Activated CD4-positive, alpha-beta memory T cell treated with anti-CD3 and anti-CD28 coated beads, Interleukin-2, amount 10 ng/mL, durations not matched to agents 7 days and 5 days (primary cell): ENCODE results near the gene OR52I1. TPM values are rescaled to one million over a fixed set of nuclear protein-coding genes. Genes with fewer than 3 reads are reported as not detected.

Experiments
- total RNA-seq, 2 experiments: library from RNA; stranded (reverse); gene quantifications; one replicate each; pipeline ENCODE4 v1.2.3, GENCODE V29; 2021

Gene OR52I1
- total RNA-seq, 2 experiments from 2014 or later = not detected

Other genes starting within 250 kb of the OR52I1 start
- gene OR52B4, start 225.7 kb upstream of the OR52I1 start, total RNA-seq = not detected
- gene TRIM21, start 200.3 kb upstream of the OR52I1 start, total RNA-seq = 10 to 100 TPM; 75.9 to 80.0 TPM
- not detected for gene OR52K2, start 144.7 kb upstream of the OR52I1 start, total RNA-seq
- not detected for gene OR52K1, start 111.4 kb upstream of the OR52I1 start, total RNA-seq
- not detected for gene OR52M1, start 48.8 kb upstream of the OR52I1 start, total RNA-seq
- gene OR52I2, start 12.3 kb upstream of the OR52I1 start, total RNA-seq = not detected
- 10 to 100 TPM; 11.6 to 12.7 TPM for gene TRIM68, start 14.2 kb downstream of the OR52I1 start, total RNA-seq
- gene OR51D1, start 43.4 kb downstream of the OR52I1 start, total RNA-seq = not detected
- not detected for gene OR51E1, start 49.9 kb downstream of the OR52I1 start, total RNA-seq
- not detected for gene OR51E2, start 103.8 kb downstream of the OR52I1 start, total RNA-seq
- not detected for gene MMP26, start 110.7 kb downstream of the OR52I1 start, total RNA-seq
- gene OR51F1, start 175.9 kb downstream of the OR52I1 start, total RNA-seq = not detected
- gene OR52R1, start 210.3 kb downstream of the OR52I1 start, total RNA-seq = not detected
- not detected for gene OR51F2, start 227.3 kb downstream of the OR52I1 start, total RNA-seq